KBM-7 (cell line): Measurements from ENCODE around the gene NPFFR2.
"Not testable (repeated sequence)": the region's sequence is repeated elsewhere in the genome, so short reads cannot be mapped to it uniquely, and the experiment has no call there.

Source experiments
- DNase-seq: peaks from one replicate; pipeline ENCODE4 v3.0.0-alpha.2; 2015
- in situ Hi-C: fragments of 300-500 bp; cut with MboI; formaldehyde crosslinking; loops from 2 replicates; pipeline ENCODE4 v1.14.3; 2020; ENCODE audit warnings: low sequenced_read_pairs, low pct_unique_long_range_greater_than_20kb, mixed read lengths

Gene NPFFR2

DNA sequence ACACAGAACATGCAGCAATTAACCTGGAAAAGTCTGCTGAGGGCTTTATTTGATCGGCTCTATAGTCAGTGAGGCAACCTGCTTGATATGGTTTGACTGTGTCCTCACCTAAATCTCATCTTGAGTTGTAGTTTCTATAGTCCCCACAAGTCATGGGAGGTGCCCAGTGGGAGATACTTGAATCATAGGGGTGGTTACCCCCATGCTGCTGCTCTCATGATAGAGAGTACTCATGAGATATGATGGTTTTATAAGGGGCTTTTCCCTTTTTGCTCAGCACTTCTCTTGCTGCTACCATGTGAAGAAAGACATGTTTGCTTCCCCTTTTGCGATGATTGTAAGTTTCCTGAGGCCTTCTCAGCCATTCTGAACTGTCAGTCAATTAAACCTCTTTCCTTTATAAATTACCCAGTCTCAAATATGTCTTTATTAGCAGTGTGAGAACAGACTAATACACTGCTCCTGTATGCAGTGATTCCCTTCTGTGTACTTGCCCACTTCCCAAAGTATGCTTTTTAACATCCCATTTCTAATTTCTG, 78.2 kb downstream of the NPFFR2 start:
- DNase-seq: no peak
- in situ Hi-C loops: no loop called here

DNA sequence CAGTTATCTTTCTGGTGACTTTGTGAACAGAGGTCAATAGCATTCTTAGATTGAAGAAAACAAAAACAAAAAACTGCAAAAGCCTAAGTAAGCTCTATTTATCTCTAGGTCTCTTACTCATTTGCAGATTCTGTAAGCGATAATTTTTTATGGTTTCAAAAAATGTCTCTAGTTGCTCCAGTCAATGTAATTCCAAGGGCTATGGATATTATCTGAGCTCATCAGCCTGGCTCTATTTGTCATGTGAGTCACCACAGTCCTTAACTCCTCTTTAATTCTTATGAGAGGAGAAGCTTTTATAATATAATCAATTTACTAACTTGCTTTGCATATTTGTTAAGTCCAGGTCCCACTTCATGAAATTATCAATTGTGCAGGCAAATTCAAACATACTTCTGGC, 79.1 kb downstream of the NPFFR2 start:
- DNase-seq: no peak
- in situ Hi-C loops: no loop called here

DNA sequence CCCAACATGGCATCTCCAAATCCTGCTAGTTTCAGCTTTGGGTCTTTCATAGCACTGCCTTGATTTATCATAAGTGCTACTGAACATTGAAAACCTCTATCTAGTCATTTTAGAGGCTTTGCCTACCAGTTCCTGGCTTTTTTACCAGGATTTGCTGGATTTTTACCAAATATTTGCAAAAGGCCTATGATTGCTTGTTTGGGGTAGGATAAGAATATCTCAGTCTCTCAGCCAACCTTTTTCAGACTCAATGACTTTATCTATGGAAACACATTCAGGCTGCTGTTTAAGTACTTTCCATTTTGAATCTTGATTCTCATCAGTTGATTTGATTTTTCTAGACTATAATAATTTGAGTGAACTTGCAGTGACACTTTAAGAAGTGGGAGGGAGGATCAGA, 80.1 kb downstream of the NPFFR2 start:
- in situ Hi-C loops: no loop called here
- DNase-seq: no peak

GRCh38 chr4:72112514-72113156, 80.8 kb downstream of the NPFFR2 start:
- no peak for DNase-seq
- in situ Hi-C loops: no loop called here

DNA sequence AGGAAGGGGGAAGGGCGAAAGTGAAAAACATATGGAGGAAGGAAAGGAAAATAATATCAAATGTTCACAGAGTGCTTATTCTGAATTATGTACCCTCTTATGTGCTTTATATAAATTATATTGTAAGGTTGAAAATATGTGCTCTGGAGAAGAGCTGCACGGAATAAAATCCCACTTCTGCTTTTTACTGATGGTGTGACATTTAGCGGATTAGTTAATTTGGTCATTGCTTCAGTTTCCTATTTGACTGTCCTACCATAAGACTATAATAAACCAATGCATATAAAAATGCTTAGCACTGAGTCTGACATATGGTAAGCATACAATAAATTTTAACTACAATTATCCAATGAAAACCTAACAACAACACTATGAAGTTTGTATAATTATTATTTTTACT, 86.2 kb downstream of the NPFFR2 start:
- in situ Hi-C loops: no loop called here
- no peak for DNase-seq

DNA sequence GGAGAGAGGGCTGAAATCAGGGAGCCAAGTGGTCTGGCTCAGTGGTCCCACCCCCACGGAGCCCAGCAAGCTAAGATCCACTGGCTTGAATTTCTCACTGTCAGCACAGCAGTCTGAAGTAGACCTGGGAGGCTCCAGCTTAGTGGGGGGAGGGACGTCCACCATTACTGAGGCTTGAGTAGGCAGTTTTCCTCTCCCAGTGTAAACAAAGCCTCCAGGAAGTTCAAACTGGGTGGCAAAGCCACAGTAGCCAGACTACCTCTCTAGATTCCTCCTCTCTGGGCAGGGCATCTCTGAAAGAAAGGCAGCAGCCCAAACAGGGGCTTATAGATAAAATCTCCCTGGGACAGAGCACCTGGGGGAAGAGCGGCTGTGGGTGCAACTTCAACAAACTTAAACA, 88.1 kb downstream of the NPFFR2 start:
- DNase-seq: no peak
- in situ Hi-C loops: no loop called here

DNA sequence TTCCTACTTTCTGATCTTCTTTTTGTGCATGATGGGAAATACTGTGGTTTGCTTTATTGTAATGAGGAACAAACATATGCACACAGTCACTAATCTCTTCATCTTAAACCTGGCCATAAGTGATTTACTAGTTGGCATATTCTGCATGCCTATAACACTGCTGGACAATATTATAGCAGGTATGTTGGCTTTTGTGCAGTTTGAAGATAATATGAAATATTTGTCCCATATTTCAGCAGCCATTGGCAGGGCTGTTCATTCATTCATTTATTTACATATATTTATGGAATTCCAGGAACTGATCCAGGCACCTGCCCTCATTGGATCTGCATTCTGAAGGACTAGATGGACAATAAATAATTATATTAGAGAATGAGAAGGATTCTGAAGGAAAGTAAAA, 96.9 kb downstream of the NPFFR2 start:
- in situ Hi-C loops: no loop called here
- no peak for DNase-seq

- DNase-seq: no peak
- in situ Hi-C loops: no loop called here
Observed at GRCh38 chr4:72136429-72136828, 104.6 kb downstream of the NPFFR2 start.

- in situ Hi-C loops: not testable (repeated sequence)
- DNase-seq: peak; percentile 9
Observed at GRCh38 chr4:72139997-72140396, 108.2 kb downstream of the NPFFR2 start.

DNA sequence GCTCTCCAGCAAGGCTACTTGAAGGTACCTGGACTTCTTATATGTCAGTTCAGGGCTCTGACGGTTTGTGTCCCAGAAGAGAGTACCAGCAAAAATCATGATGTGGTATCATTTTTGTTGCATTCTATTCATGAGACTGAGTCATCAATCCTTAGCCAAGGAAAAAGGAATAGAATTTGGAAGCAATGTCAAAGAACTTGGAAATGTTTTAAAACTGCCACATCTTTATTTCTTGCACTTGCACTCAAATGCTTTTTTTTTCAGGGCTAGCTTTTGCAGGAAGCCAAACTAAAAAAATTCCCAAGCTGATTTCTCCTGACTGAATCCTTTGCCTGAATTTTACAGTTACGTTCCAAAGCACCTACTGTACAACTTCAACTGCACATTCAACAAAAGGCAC, 112.4 kb downstream of the NPFFR2 start:
- in situ Hi-C loops: no loop called here
- no peak for DNase-seq

DNA sequence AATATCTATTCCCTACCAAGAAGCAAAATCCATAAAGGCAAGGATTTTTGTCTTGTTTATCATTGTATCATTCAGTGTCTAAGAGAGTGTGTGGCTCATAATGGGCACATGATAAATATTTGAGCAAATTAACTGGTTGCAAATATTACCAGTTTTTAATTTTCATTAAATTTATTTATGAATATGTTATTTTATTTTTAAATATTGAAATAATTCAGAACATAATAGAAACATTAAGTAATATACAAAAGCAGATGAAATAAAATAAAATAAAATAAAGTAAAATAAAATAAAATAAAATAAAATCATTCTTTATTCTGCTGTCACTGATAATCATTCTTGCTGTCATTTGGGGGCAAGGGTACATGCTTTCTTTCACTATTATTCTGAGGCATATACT, 120.9 kb downstream of the NPFFR2 start:
- no peak for DNase-seq
- in situ Hi-C loops: no loop called here

DNA sequence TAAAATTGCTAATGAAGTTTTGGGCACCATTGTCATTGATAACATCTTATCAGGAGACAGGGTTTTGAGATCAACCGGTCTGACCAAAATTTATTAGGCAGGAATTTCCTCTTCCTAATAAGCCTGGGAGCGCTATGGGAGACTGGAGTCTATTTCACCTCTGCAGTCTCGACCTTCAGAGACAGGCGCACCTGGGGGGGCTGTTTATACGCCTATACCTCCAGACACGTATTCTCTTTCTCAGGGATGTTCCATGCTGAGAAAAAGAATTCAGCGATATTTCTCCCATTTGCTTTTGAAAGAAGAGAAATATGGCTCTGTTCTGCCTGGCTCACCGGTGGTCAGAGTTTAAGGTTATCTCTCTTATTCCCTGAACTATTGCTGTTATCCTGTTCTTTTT, 121.8 kb downstream of the NPFFR2 start:
- in situ Hi-C loops, DNase-seq: not testable (repeated sequence)

- DNase-seq, in situ Hi-C loops: not testable (repeated sequence)
Observed at GRCh38 chr4:72169285-72169684, 137.5 kb downstream of the NPFFR2 start.

- in situ Hi-C loops: no loop called here
Observed at GRCh38 chr4:72169861-72170260, 138.1 kb downstream of the NPFFR2 start.

DNA sequence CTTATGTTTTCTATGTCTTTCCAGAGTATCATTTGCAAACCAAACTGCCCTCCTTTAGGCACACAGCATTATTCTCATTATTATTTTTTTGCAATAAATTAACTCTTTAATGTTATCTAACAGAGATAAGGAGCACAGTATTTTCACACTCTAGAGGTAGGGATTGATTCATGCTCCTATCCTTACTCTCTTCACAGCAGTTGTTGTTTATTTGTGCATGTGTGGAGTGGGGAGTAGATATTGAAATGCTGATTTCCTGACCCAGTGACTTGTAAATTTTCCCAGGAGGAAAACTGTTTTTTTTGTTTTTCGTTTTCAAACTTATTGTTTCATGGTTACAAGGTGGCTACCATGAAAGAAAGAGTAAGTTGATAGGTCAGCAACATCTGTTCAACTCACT, 140.0 kb downstream of the NPFFR2 start:
- DNase-seq: no peak
- in situ Hi-C loops: no loop called here

More at GRCh38 chr4:72169861-72170260, 138.1 kb downstream of the NPFFR2 start:
- DNase-seq: no peak

DNA sequence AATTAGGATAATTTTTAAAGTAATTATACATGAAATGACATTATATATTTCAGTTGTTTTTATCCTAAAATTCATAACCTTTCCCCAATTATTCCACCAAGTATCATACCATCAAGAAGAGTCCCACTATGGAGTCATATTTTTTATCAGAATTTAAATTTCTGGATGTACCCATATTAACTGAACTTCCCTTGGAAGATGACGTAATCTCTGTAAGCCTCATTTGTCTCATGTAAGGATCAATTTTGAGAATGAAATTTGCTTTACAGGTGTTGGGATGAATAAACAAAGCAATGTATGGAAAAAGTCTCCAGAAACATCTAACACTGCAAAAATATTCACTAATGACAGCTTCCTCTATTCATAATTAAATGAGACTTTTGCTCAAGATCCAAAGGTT, 147.5 kb downstream of the NPFFR2 start:
- no peak for DNase-seq
- in situ Hi-C loops: no loop called here

DNA sequence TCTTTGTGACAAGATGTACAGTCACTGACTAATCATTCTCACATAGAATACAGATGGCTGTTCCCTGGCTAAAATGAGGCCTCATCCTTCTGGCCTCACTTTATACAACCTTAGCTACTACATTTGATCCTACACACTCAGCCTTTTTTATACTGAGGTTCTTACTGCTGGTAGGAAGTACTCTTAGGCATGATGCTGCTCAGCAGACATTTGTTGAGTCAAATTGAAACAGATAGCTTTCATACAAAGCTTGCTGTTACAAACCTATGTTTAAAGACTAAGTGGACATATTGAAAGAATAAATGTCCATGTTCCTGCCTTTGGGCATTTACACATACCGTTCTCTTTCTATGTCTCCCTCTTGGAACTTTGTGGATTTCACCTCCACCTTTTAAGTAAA, 154.9 kb downstream of the NPFFR2 start:
- DNase-seq: no peak
- in situ Hi-C loops: no loop called here

- in situ Hi-C loops: no loop called here
- no peak for DNase-seq
Observed at GRCh38 chr4:72194046-72194445, 162.2 kb downstream of the NPFFR2 start.

DNA sequence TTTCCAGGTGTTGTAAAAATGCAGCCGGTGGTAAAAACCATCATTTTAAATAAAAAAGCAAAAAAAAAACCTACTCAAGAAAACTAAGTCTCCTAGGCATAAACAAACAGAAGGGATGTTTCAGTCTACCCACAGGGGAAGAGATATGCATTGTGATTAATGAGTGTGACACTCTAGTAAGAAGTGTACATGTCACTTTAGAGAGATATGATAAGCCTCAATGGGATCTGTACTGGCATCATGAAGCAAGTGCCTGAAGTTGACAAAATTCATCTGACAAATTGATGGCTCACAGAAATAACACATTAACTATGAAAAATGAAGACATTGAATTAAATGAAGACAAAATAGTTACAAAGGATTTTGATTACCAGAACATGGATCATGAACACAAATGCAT, 162.7 kb downstream of the NPFFR2 start:
- no peak for DNase-seq
- in situ Hi-C loops: no loop called here
